Glutamatergic neuron (in vitro differentiated cells): Measurements from ENCODE around the gene IL18BP. TPM values are rescaled to one million over a fixed set of nuclear protein-coding genes. Genes with fewer than 3 reads are reported as not detected.

ENCODE experiments used
- DNase-seq: peaks from one replicate; pipeline ENCODE4 v3.0.0; 2022
- H3K27ac Mint-ChIP-seq: one replicate; pipeline ENCODE4 v1.8.0; 2020; ENCODE audit warnings: mild to moderate bottlenecking, mixed read lengths, inconsistent platforms; ENCODE audit not compliant: unreplicated experiment
- H3K27me3 Mint-ChIP-seq: one replicate; pipeline ENCODE4 v1.8.0; 2020; ENCODE audit warnings: mild to moderate bottlenecking, moderate library complexity, mixed read lengths, inconsistent platforms; ENCODE audit not compliant: unreplicated experiment
- H3K36me3 Mint-ChIP-seq: one replicate; pipeline ENCODE4 v1.8.0; 2020; ENCODE audit warnings: mild to moderate bottlenecking, mixed read lengths, inconsistent platforms; ENCODE audit not compliant: unreplicated experiment
- H3K4me1 Mint-ChIP-seq: one replicate; pipeline ENCODE4 v1.8.0; 2020; ENCODE audit warnings: mild to moderate bottlenecking, low read depth, mixed read lengths, inconsistent platforms; ENCODE audit not compliant: unreplicated experiment
- H3K4me3 Mint-ChIP-seq: one replicate; pipeline ENCODE4 v1.8.0; 2020; ENCODE audit warnings: mild to moderate bottlenecking, mixed read lengths, inconsistent platforms; ENCODE audit not compliant: unreplicated experiment
- H3K9me3 Mint-ChIP-seq: one replicate; pipeline ENCODE4 v1.8.0; 2020; ENCODE audit warnings: mild to moderate bottlenecking, moderate library complexity, mixed read lengths, inconsistent platforms; ENCODE audit not compliant: unreplicated experiment
- CTCF ChIP-seq: fragments of 200-600 bp; sonication (generic); IDR thresholded peaks from one replicate; pipeline ENCODE4 v1.5.0; 2021; ENCODE audit not compliant: partially characterized antibody, unreplicated experiment
- total RNA-seq: library from RNA; stranded (reverse); fragmentation: NEBNext Ultra II Directional; extraction: Animal tissue kit (Norgen Biotek cat#: 25700); gene quantifications from one replicate; pipeline ENCODE4 v1.2.1, GENCODE V29; 2021; ENCODE audit not compliant: unreplicated experiment

Gene IL18BP
- total RNA-seq, 1 donor from 2014 or later, result 13.1 TPM

- TF ChIP-seq CTCF, result no peak
- Mint-ChIP-seq H3K4me3 (peak overlapping the region; percentile 67), H3K36me3 (peaks cover 5% of the 10 kb centered on the region), H3K27me3 (peaks cover 16% of the 10 kb centered on the region), H3K27ac (peak overlapping the region; percentile 92), H3K4me1 (peaks cover 23% of the 10 kb centered on the region), H3K9me3 (peaks cover 17% of the 10 kb centered on the region)
- no peak for DNase-seq
Measured at GRCh38 chr11:72002841-72003775, 4.4 kb downstream of the IL18BP start.

- Mint-ChIP-seq H3K9me3 (peaks cover 19% of the 10 kb centered on the region), H3K27me3 (peaks cover 14% of the 10 kb centered on the region), H3K4me1 (peaks cover 23% of the 10 kb centered on the region), H3K4me3 (no peak overlapping the region), H3K36me3 (peaks cover 5% of the 10 kb centered on the region), H3K27ac (no peak overlapping the region)
- DNase-seq, result no peak
- TF ChIP-seq CTCF, result no peak
Measured at GRCh38 chr11:72003776-72004171, 5.1 kb downstream of the IL18BP start.

DNA sequence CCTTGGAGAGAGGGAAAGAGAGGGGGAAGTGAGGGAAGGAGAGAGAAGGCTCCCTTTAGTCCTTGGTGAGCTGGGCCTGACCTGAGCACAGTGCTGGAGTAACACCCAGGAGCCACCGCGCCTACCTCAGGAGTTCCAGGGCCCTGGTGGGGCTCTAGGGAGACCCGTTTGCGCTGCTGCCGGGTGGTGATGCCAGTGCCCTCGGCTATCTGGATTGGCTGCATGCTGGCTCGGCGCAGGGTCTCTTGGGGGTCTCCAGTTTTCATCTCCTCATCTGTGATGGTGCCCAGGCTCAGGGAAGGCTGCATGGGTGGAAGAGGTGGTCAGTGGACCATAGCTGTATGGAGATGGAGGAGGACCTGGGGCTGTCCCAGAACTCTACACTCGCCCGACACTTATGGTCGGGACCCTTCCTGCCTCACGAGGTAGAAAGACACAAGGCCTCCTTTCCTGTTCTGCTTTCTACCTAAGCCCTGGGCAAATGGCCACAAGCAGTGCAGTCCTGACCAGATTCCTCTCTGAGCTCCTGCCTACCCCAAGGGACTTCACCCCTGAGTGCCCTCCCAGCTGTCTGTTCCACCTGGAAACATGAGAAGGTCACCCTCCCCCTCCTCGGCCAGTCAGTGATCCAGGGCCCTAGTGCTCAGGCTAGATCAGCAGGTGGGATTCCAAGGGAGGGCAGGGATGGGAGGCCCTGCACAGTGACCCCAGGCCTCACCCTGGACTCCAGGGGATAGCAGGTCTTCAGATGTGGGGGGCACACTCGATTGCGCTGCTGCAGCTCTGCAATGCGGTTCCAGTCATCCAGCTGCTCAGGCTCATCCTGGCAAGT is 6.0 kb downstream of the IL18BP start:
- H3K9me3 Mint-ChIP-seq, result peaks cover 18% of the 10 kb centered on the region
- H3K4me1 Mint-ChIP-seq, result peaks cover 21% of the 10 kb centered on the region
- no peak for TF ChIP-seq CTCF
- H3K4me3 Mint-ChIP-seq, result no peak overlapping the region
- DNase-seq, result no peak
- peaks cover 14% of the 10 kb centered on the region for H3K27me3 Mint-ChIP-seq
- H3K27ac Mint-ChIP-seq, result peak overlapping the region; percentile 52
- H3K36me3 Mint-ChIP-seq, result peaks cover 5% of the 10 kb centered on the region

GRCh38 chr11:72005347-72006260 is 6.9 kb downstream of the IL18BP start:
- Mint-ChIP-seq H3K27ac (peak overlapping the region; percentile 52), H3K27me3 (peaks cover 14% of the 10 kb centered on the region), H3K36me3 (peaks cover 5% of the 10 kb centered on the region), H3K4me1 (peaks cover 21% of the 10 kb centered on the region), H3K4me3 (no peak overlapping the region), H3K9me3 (peaks cover 18% of the 10 kb centered on the region)
- no peak for TF ChIP-seq CTCF
- DNase-seq, result no peak
